Activated T-helper 17 cell treated with anti-CD3 and anti-CD28 coated beads, Interleukin-2, amount 50 U/mL, for 72 hours (primary cell): ENCODE results near the gene NEK3. TPM values are rescaled to one million over a fixed set of nuclear protein-coding genes. Genes with fewer than 3 reads are reported as not detected.
"Not testable (repeated sequence)": the region's sequence is repeated elsewhere in the genome, so short reads cannot be mapped to it uniquely, and the experiment has no call there.

Experiments
- ATAC-seq: fragments of 150-1000 bp; cut with Tn5 transposase; replicated peaks from 2 replicates; pipeline ENCODE4 v1.10.0; 2021; ENCODE audit warnings: mild to moderate bottlenecking, moderate library complexity
- H3K27ac Mint-ChIP-seq: one replicate; pipeline ENCODE4 v1.8.0; 2022; ENCODE audit warnings: mixed read lengths
- H3K27me3 Mint-ChIP-seq: one replicate; pipeline ENCODE4 v1.8.0; 2022; ENCODE audit warnings: mixed read lengths
- H3K36me3 Mint-ChIP-seq: one replicate; pipeline ENCODE4 v1.8.0; 2022; ENCODE audit warnings: low read depth, mild to moderate bottlenecking, mixed read lengths
- H3K4me1 Mint-ChIP-seq: one replicate; pipeline ENCODE4 v1.8.0; 2022; ENCODE audit warnings: mixed read lengths
- H3K4me3 Mint-ChIP-seq: one replicate; pipeline ENCODE4 v1.8.0; 2022; ENCODE audit warnings: mild to moderate bottlenecking, mixed read lengths
- H3K9me3 Mint-ChIP-seq: one replicate; pipeline ENCODE4 v1.8.0; 2022; ENCODE audit warnings: mixed read lengths
- total RNA-seq, 2 donors: library from RNA; stranded (reverse); gene quantifications; one replicate each; pipeline ENCODE4 v1.2.3, GENCODE V29; 2022

NEK3 gene
- 1 to 10 TPM; 1.5 to 3.9 TPM for total RNA-seq

- peak; percentile 67 for ATAC-seq
- peaks cover 14% of the 10 kb centered on the region for H3K4me1 Mint-ChIP-seq
- no peaks in the 10 kb centered on the region for H3K9me3 Mint-ChIP-seq
- H3K4me3 Mint-ChIP-seq = peak within 1 kb of the TSS; percentile 84
- H3K27me3 Mint-ChIP-seq = no peaks in the 10 kb centered on the region
- peak within 1 kb of the TSS; percentile 66 for H3K27ac Mint-ChIP-seq
- H3K36me3 Mint-ChIP-seq = no peaks in the 10 kb centered on the region
Measured at GRCh38 chr13:52159159-52159982, at the start of gene NEK3. TSS of gene NEK3 (minus strand) at chr13:52159597. CDS start at chr13:52156191, 3,406 bp downstream.

- H3K27me3 Mint-ChIP-seq, H3K4me3 Mint-ChIP-seq, ATAC-seq, H3K36me3 Mint-ChIP-seq, H3K27ac Mint-ChIP-seq, H3K4me1 Mint-ChIP-seq, H3K9me3 Mint-ChIP-seq: not testable (repeated sequence)
Measured at GRCh38 chr13:52208384-52208783, 49.0 kb upstream of the NEK3 start.

- H3K27me3 Mint-ChIP-seq, H3K27ac Mint-ChIP-seq, ATAC-seq, H3K36me3 Mint-ChIP-seq, H3K4me1 Mint-ChIP-seq, H3K4me3 Mint-ChIP-seq, H3K9me3 Mint-ChIP-seq: not testable (repeated sequence)
Measured at GRCh38 chr13:52207896-52208295, 48.5 kb upstream of the NEK3 start.

- H3K27ac Mint-ChIP-seq, H3K4me1 Mint-ChIP-seq, H3K36me3 Mint-ChIP-seq, H3K27me3 Mint-ChIP-seq, H3K4me3 Mint-ChIP-seq, ATAC-seq, H3K9me3 Mint-ChIP-seq: not testable (repeated sequence)
Measured at GRCh38 chr13:52207337-52207736, 47.9 kb upstream of the NEK3 start.

GRCh38 chr13:52204546-52204945 is 45.1 kb upstream of the NEK3 start:
- not testable (repeated sequence) for H3K36me3 Mint-ChIP-seq, H3K27me3 Mint-ChIP-seq, H3K27ac Mint-ChIP-seq, H3K9me3 Mint-ChIP-seq, ATAC-seq, H3K4me3 Mint-ChIP-seq, H3K4me1 Mint-ChIP-seq

GRCh38 chr13:52203864-52204263 is 44.5 kb upstream of the NEK3 start:
- H3K36me3 Mint-ChIP-seq, H3K9me3 Mint-ChIP-seq, H3K27me3 Mint-ChIP-seq, ATAC-seq, H3K4me1 Mint-ChIP-seq, H3K27ac Mint-ChIP-seq, H3K4me3 Mint-ChIP-seq: not testable (repeated sequence)

GRCh38 chr13:52202506-52202905 is 43.1 kb upstream of the NEK3 start:
- not testable (repeated sequence) for ATAC-seq, H3K4me3 Mint-ChIP-seq, H3K4me1 Mint-ChIP-seq, H3K36me3 Mint-ChIP-seq, H3K27me3 Mint-ChIP-seq, H3K27ac Mint-ChIP-seq, H3K9me3 Mint-ChIP-seq

- H3K27me3 Mint-ChIP-seq, H3K27ac Mint-ChIP-seq, H3K4me3 Mint-ChIP-seq, H3K36me3 Mint-ChIP-seq, H3K4me1 Mint-ChIP-seq, H3K9me3 Mint-ChIP-seq: not testable (repeated sequence)
- peak; percentile 47 for ATAC-seq
Measured at GRCh38 chr13:52201439-52202193, 42.2 kb upstream of the NEK3 start.

- Mint-ChIP-seq H3K4me3 (peak overlapping the region; percentile 99), H3K36me3 (no peaks in the 10 kb centered on the region), H3K27me3 (no peaks in the 10 kb centered on the region), H3K4me1 (peaks cover 8% of the 10 kb centered on the region), H3K9me3 (no peaks in the 10 kb centered on the region), H3K27ac (peak overlapping the region; percentile 95)
- peak; percentile 67 for ATAC-seq
Measured at GRCh38 chr13:52195401-52195837, 36.0 kb upstream of the NEK3 start.

GRCh38 chr13:52194184-52194868 is 34.9 kb upstream of the NEK3 start:
- H3K9me3 Mint-ChIP-seq = no peaks in the 10 kb centered on the region
- ATAC-seq = peak; percentile 78
- H3K4me3 Mint-ChIP-seq = peak overlapping the region; percentile 99
- peaks cover 8% of the 10 kb centered on the region for H3K4me1 Mint-ChIP-seq
- no peaks in the 10 kb centered on the region for H3K27me3 Mint-ChIP-seq
- H3K36me3 Mint-ChIP-seq = peaks cover 9% of the 10 kb centered on the region
- peak overlapping the region; percentile 95 for H3K27ac Mint-ChIP-seq

- H3K4me1 Mint-ChIP-seq, H3K9me3 Mint-ChIP-seq, H3K27me3 Mint-ChIP-seq: not testable (repeated sequence)
- H3K27ac Mint-ChIP-seq = peak overlapping the region; percentile 95
- ATAC-seq = peak; percentile 27
- H3K4me3 Mint-ChIP-seq = peak overlapping the region; percentile 99
- H3K36me3 Mint-ChIP-seq = peaks cover 15% of the 10 kb centered on the region
Measured at GRCh38 chr13:52193587-52194183, 34.3 kb upstream of the NEK3 start.

GRCh38 chr13:52187424-52188187 is 28.2 kb upstream of the NEK3 start:
- H3K27ac Mint-ChIP-seq = peak overlapping the region; percentile 66
- H3K4me1 Mint-ChIP-seq = peaks cover 10% of the 10 kb centered on the region
- not testable (repeated sequence) for H3K4me3 Mint-ChIP-seq, H3K9me3 Mint-ChIP-seq, H3K27me3 Mint-ChIP-seq
- peak; percentile 69 for ATAC-seq
- H3K36me3 Mint-ChIP-seq = peaks cover 61% of the 10 kb centered on the region

GRCh38 chr13:52187029-52187423 is 27.6 kb upstream of the NEK3 start:
- Mint-ChIP-seq H3K9me3 (no peaks in the 10 kb centered on the region), H3K36me3 (peaks cover 66% of the 10 kb centered on the region), H3K4me1 (peaks cover 10% of the 10 kb centered on the region), H3K27me3 (no peaks in the 10 kb centered on the region), H3K27ac (peak overlapping the region; percentile 66), H3K4me3 (no peak overlapping the region)
- no peak for ATAC-seq
